Neural cell (in vitro differentiated cells): ENCODE data around the gene TBC1D5. TPM values are rescaled to one million over a fixed set of nuclear protein-coding genes. Genes with fewer than 3 reads are reported as not detected.

Source experiments
- H2AFZ ChIP-seq: fragments of 200-600, 300-800 bp; sonication (generic), shearing (Covaris generic); 2 replicates; pipeline ENCODE4 v1.6.0; 2014; ENCODE audit warnings: low read depth, mild to moderate bottlenecking, antibody characterized with exemption, low read length, moderate library complexity
- H3F3A ChIP-seq: fragments of 200-600 bp; shearing (Covaris generic); 2 replicates; pipeline ENCODE4 v1.6.1; 2016; ENCODE audit warnings: mild to moderate bottlenecking, moderate library complexity, mixed read lengths, antibody characterized with exemption, low read length; ENCODE audit not compliant: insufficient read depth, poor library complexity, severe bottlenecking
- H3K27ac ChIP-seq: fragments of 200-600, 300-800 bp; sonication (generic), shearing (Covaris generic); 2 replicates; pipeline ENCODE4 v1.5.1; 2014; ENCODE audit warnings: mild to moderate bottlenecking, low read length, moderate library complexity
- H3K27me3 ChIP-seq: fragments of 300-800, 200-600 bp; sonication (generic), shearing (Covaris generic); 2 replicates; pipeline ENCODE4 v1.6.0; 2014; ENCODE audit warnings: mild to moderate bottlenecking, low read depth, low read length, moderate library complexity; ENCODE audit not compliant: insufficient read depth
- H3K36me3 ChIP-seq: fragments of 300-800, 200-600 bp; sonication (generic), shearing (Covaris generic); 2 replicates; pipeline ENCODE4 v1.5.1; 2014; ENCODE audit warnings: mild to moderate bottlenecking, antibody characterized with exemption, low read length, moderate library complexity; ENCODE audit not compliant: insufficient read depth
- H3K4me2 ChIP-seq: fragments of 300-800, 200-600 bp; sonication (generic), shearing (Covaris generic); 2 replicates; pipeline ENCODE4 v1.6.0; 2014; ENCODE audit warnings: mild to moderate bottlenecking, low read length
- H3K4me3 ChIP-seq: fragments of 300-800, 200-600 bp; sonication (generic), shearing (Covaris generic); 2 replicates; pipeline ENCODE4 v1.5.1; 2014; ENCODE audit warnings: mild to moderate bottlenecking, low read length, moderate library complexity
- H3K79me2 ChIP-seq: fragments of 200-600 bp; shearing (Covaris generic); replicated peaks from 2 replicates; pipeline ENCODE4 v1.6.0; 2014; ENCODE audit warnings: mild to moderate bottlenecking, low read length, moderate library complexity; ENCODE audit not compliant: insufficient read depth
- H3K9ac ChIP-seq: fragments of 300-800, 200-600 bp; sonication (generic), shearing (Covaris generic); 2 replicates; pipeline ENCODE4 v1.6.1; 2016; ENCODE audit warnings: mild to moderate bottlenecking, low read length, mixed read lengths
- H3K9me2 ChIP-seq: fragments of 200-600 bp; shearing (Covaris generic); 2 replicates; pipeline ENCODE4 v1.6.1; 2016; ENCODE audit warnings: mild to moderate bottlenecking, low read length, mixed read lengths; ENCODE audit not compliant: insufficient read depth
- H3K9me3 ChIP-seq: fragments of 200-600, 300-800 bp; sonication (generic), shearing (Covaris generic); 2 replicates; pipeline ENCODE4 v1.6.1; 2016; ENCODE audit warnings: mild to moderate bottlenecking, mixed run types, low read length, moderate library complexity, mixed read lengths
- H4K20me1 ChIP-seq: fragments of 200-600 bp; shearing (Covaris generic); 2 replicates; pipeline ENCODE4 v1.6.1; 2016; ENCODE audit warnings: mild to moderate bottlenecking, mixed run types; ENCODE audit not compliant: insufficient read depth
- CTCF ChIP-seq: fragments of 450-650 bp; IDR thresholded peaks from 2 replicates; pipeline ENCODE4 v1.5.1; 2014; ENCODE audit warnings: antibody characterized with exemption, mild to moderate bottlenecking, moderate library complexity; ENCODE audit not compliant: poor library complexity, severe bottlenecking
- EP300 ChIP-seq: fragments of 450-650 bp; conservative IDR thresholded peaks from 2 replicates; pipeline ENCODE4 v1.6.1; 2014; ENCODE audit warnings: antibody characterized with exemption, mild to moderate bottlenecking, moderate library complexity; ENCODE audit not compliant: poor library complexity, severe bottlenecking
- EZH2 ChIP-seq: fragments of 200-600, 300-800 bp; shearing (Covaris generic), sonication (generic); IDR thresholded peaks from 2 replicates; pipeline ENCODE4 v1.6.1; 2014; ENCODE audit warnings: antibody characterized with exemption, low read length, borderline replicate concordance, mild to moderate bottlenecking; ENCODE audit not compliant: insufficient read depth, poor library complexity, severe bottlenecking
- MXI1 ChIP-seq: fragments of 450-650 bp; conservative IDR thresholded peaks from 2 replicates; pipeline ENCODE4 v1.6.1; 2014; ENCODE audit warnings: antibody characterized with exemption, mild to moderate bottlenecking; ENCODE audit not compliant: poor library complexity, severe bottlenecking
- POLR2AphosphoS5 ChIP-seq: IDR thresholded peaks from 2 replicates; pipeline ENCODE4 v1.6.1; 2012
- RAD21 ChIP-seq: fragments of 450-650 bp; conservative IDR thresholded peaks from 2 replicates; pipeline ENCODE4 v1.6.1; 2014; ENCODE audit warnings: antibody characterized with exemption, mild to moderate bottlenecking, moderate library complexity
- REST ChIP-seq: IDR thresholded peaks from 2 replicates; pipeline ENCODE4 v1.6.1; 2012; ENCODE audit warnings: borderline replicate concordance
- SMC3 ChIP-seq: fragments of 450-650 bp; conservative IDR thresholded peaks from 2 replicates; pipeline ENCODE4 v1.6.1; 2014; ENCODE audit warnings: antibody characterized with exemption, mild to moderate bottlenecking, moderate library complexity; ENCODE audit not compliant: poor library complexity
- TAF1 ChIP-seq: IDR thresholded peaks from 2 replicates; pipeline ENCODE4 v1.6.1; 2012; ENCODE audit warnings: low read depth
- polyA plus RNA-seq: library from polyadenylated mRNA; depleted of rRNA; stranded (reverse); fragments of >200 nt; gene quantifications from 2 replicates; pipeline ENCODE4 v1.2.3, GENCODE V29; 2014

Gene TBC1D5
- polyA plus RNA-seq, 1 donor from 2014 or later: 28.3 TPM

GRCh38 chr3:17310983-17311382 is 431.4 kb downstream of the TBC1D5 start:
- TF ChIP-seq EZH2 (no peak), SMC3 (no peak), REST (no peak), MXI1 (no peak), TAF1 (no peak), EP300 (no peak), RAD21 (no peak), CTCF (no peak), POLR2AphosphoS5 (no peak)
- Histone ChIP-seq H3K9me2 (no peaks in the 10 kb centered on the region), H3K4me2 (no peak overlapping the region)

GRCh38 chr3:17307887-17308286 is 434.5 kb downstream of the TBC1D5 start:
- no peaks in the 10 kb centered on the region for H3K9me3 ChIP-seq
- no peaks in the 10 kb centered on the region for H3F3A ChIP-seq
- TF ChIP-seq CTCF: no peak
- TF ChIP-seq TAF1: no peak
- TF ChIP-seq POLR2AphosphoS5: no peak
- no peak for TF ChIP-seq RAD21
- TF ChIP-seq REST: no peak
- no peak for TF ChIP-seq MXI1
- TF ChIP-seq SMC3: no peak
- no peak for TF ChIP-seq EP300
- TF ChIP-seq EZH2: no peak
- H3K27me3 ChIP-seq: no peaks in the 10 kb centered on the region
- no peak overlapping the region for H3K27ac ChIP-seq
- no peaks in the 10 kb centered on the region for H4K20me1 ChIP-seq
- H3K9me2 ChIP-seq: no peaks in the 10 kb centered on the region
- no peak overlapping the region for H2AFZ ChIP-seq
- H3K79me2 ChIP-seq: no peaks in the 10 kb centered on the region
- no peak overlapping the region for H3K9ac ChIP-seq
- H3K36me3 ChIP-seq: no peaks in the 10 kb centered on the region
- H3K4me2 ChIP-seq: no peak overlapping the region
- H3K4me3 ChIP-seq: no peak overlapping the region

More at GRCh38 chr3:17310983-17311382, 431.4 kb downstream of the TBC1D5 start:
- Histone ChIP-seq H3K27me3 (no peaks in the 10 kb centered on the region), H3F3A (no peaks in the 10 kb centered on the region), H2AFZ (no peak overlapping the region), H3K9ac (no peak overlapping the region), H3K4me3 (no peak overlapping the region), H3K36me3 (no peaks in the 10 kb centered on the region), H3K9me3 (no peaks in the 10 kb centered on the region), H3K79me2 (no peaks in the 10 kb centered on the region), H4K20me1 (no peaks in the 10 kb centered on the region), H3K27ac (no peak overlapping the region)
